PC-3 (cell line): ENCODE data around the gene BCAR1. TPM values are rescaled to one million over a fixed set of nuclear protein-coding genes. Genes with fewer than 3 reads are reported as not detected.
A peak's percentile ranks its signal among the peaks of the same experiment; 100 is the strongest.

Source experiments
- ATAC-seq: fragments of 200-7000 bp; cut with Tn5 transposase; 2 replicates; pipeline ENCODE4 v1.9.1; 2020; ENCODE audit warnings: mild to moderate bottlenecking, moderate library complexity
- BruUV-seq: library from RNA; stranded (reverse); fragments of 400-500 nt; replicated peaks from 2 replicates; lab custom pipeline; 2021; lab: Mats Ljungman, UMichigan
- CTCF ChIA-PET: fragments of 300-600 bp; sonication (Branson Sonifier 250); formaldehyde crosslinking; loops from one replicate; lab custom pipeline; 2022; ENCODE audit warnings: antibody characterized with exemption; lab: Charles Lee
- POLR2A ChIA-PET: fragments of 300-600 bp; sonication (Branson Sonifier 250); formaldehyde crosslinking; loops from one replicate; lab custom pipeline; 2022; ENCODE audit warnings: antibody characterized with exemption; ENCODE audit not compliant: unreplicated experiment; lab: Charles Lee
- DNase-seq: peaks from one replicate; pipeline ENCODE4 v3.0.0-alpha.2; 2015
- H2AFZ ChIP-seq: fragments of 300-600 bp; sonication (generic); 2 replicates; pipeline ENCODE4 v1.6.0; 2016; ENCODE audit warnings: antibody characterized with exemption, low read length
- H3F3A ChIP-seq: fragments of 300-600 bp; sonication (generic); one replicate; pipeline ENCODE4 v1.6.0; 2017; ENCODE audit warnings: antibody characterized with exemption, low read length, control low read depth, mild to moderate bottlenecking; ENCODE audit not compliant: unreplicated experiment
- H3K27ac ChIP-seq: fragments of 300-600 bp; sonication (generic); 2 replicates; pipeline ENCODE4 v1.5.1; 2016; ENCODE audit warnings: mild to moderate bottlenecking, low read length
- H3K27me3 ChIP-seq: fragments of 300-600 bp; sonication (generic); 2 replicates; pipeline ENCODE4 v1.6.1; 2016; ENCODE audit warnings: low read length, mixed read lengths
- H3K36me3 ChIP-seq: fragments of 300-600 bp; sonication (generic); 2 replicates; pipeline ENCODE4 v1.6.1; 2016; ENCODE audit warnings: low read depth, mixed run types, low read length, mixed read lengths
- H3K4me1 ChIP-seq: fragments of 300-600 bp; sonication (generic); 2 replicates; pipeline ENCODE4 v1.5.1; 2016; ENCODE audit warnings: low read length; ENCODE audit not compliant: insufficient read depth
- H3K4me2 ChIP-seq: fragments of 300-600 bp; sonication (generic); 2 replicates; pipeline ENCODE4 v1.6.0; 2016; ENCODE audit warnings: low read length
- H3K4me3 ChIP-seq: fragments of 300-600 bp; sonication (generic); 2 replicates; pipeline ENCODE4 v1.5.1; 2016; ENCODE audit warnings: mild to moderate bottlenecking, low read length, mixed read lengths
- H3K79me2 ChIP-seq: fragments of 300-600 bp; sonication (generic); 2 replicates; pipeline ENCODE4 v1.6.1; 2017; ENCODE audit warnings: low read length, mixed read lengths
- H3K9ac ChIP-seq: fragments of 300-600 bp; sonication (generic); 2 replicates; pipeline ENCODE4 v1.6.0; 2016; ENCODE audit warnings: mild to moderate bottlenecking, low read length
- H3K9me2 ChIP-seq: fragments of 300-600 bp; sonication (generic); replicated peaks from 2 replicates; pipeline ENCODE4 v1.6.1; 2016; ENCODE audit warnings: mixed run types, low read length, mixed read lengths
- H3K9me3 ChIP-seq: fragments of 300-600 bp; sonication (generic); 2 replicates; pipeline ENCODE4 v1.6.1; 2016; ENCODE audit warnings: low read length, mixed read lengths
- H4K20me1 ChIP-seq: fragments of 300-600 bp; sonication (generic); 2 replicates; pipeline ENCODE4 v1.6.1; 2016; ENCODE audit warnings: low read length, mixed read lengths
- EZH2 ChIP-seq: fragments of 300-600 bp; sonication (generic); IDR thresholded peaks from one replicate; pipeline ENCODE4 v1.6.1; 2017; ENCODE audit warnings: antibody characterized with exemption, mild to moderate bottlenecking, low read length; ENCODE audit not compliant: unreplicated experiment
- EZH2phosphoT487 ChIP-seq: fragments of 300-600 bp; sonication (generic); IDR thresholded peaks from 2 replicates; pipeline ENCODE4 v1.6.1; 2018; ENCODE audit warnings: mild to moderate bottlenecking, antibody characterized with exemption, low read length, borderline replicate concordance
- intact Hi-C: fragments of 100-400 bp; cut with micrococcal nuclease; formaldehyde crosslinking; loops from 2 replicates; pipeline ENCODE4 v1.9.0; 2023
- total RNA-seq: library from RNA; depleted of rRNA; stranded (reverse); fragments of >200 nt; gene quantifications from 2 replicates; pipeline ENCODE4 v1.2.3, GENCODE V29; 2014
- TF ChIP-seq, protein P1 (sequence below): fragments of 300-600 bp; sonication (generic); conservative IDR thresholded peaks from 2 replicates; pipeline ENCODE4 v1.5.1; 2017; ENCODE audit warnings: antibody characterized with exemption, low read depth, mild to moderate bottlenecking, low read length

BCAR1 gene
- total RNA-seq, 1 experiment from 2014 or later: 49.3 TPM

DNA sequence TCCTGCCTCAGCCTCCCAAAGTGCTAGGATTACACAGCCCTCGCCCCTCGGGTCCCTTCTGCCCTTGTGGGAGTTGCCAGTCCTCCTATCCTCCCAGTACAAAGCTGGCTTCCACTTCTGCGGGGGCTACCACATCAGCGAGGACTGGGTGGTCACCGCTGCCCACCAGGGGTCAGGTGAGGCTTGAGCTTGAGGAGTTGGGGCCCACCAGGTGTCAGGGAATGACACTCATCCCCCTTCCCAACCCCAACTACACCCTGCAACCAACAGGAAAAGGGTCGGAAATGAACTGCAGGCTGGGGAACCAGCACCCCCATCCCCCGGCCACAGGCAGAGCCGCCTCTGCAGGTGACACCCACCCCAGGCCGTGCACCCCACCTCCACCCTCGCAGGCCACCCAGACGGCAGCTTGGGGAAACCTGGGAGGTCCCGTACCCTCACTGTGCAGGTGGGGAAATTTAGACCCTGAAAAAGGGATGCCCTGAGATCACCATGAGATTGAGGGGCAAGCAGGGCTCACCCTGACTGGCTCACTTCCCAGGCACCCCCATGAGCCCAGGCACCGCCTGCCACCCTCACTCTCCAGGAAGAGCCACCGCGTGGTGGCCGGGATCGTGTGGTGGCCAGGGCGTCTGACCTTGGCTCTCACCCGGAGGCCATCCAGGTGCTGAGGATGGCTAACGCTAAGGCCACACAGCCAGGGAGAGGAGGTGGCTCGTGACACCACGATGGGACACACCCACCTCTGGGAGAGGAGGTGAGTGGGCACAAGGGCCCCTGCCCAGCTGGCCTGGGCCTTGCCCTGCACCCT lies 24.7 kb downstream of the BCAR1 start:
- H3K4me1 ChIP-seq: no peaks in the 10 kb centered on the region
- no peaks in the 10 kb centered on the region for H3K9me2 ChIP-seq
- no peaks in the 10 kb centered on the region for H3K9me3 ChIP-seq
- no peaks in the 10 kb centered on the region for H3K27me3 ChIP-seq
- ChIA-PET CTCF (no interaction called here), POLR2A (no interaction called here)
- H3F3A ChIP-seq: no peaks in the 10 kb centered on the region
- no peak overlapping the region for H3K4me3 ChIP-seq
- H3K27ac ChIP-seq: no peak overlapping the region
- ATAC-seq: peak; percentile 14; the same call in 1 of the 2 replicates
- TF ChIP-seq, protein P1, sequence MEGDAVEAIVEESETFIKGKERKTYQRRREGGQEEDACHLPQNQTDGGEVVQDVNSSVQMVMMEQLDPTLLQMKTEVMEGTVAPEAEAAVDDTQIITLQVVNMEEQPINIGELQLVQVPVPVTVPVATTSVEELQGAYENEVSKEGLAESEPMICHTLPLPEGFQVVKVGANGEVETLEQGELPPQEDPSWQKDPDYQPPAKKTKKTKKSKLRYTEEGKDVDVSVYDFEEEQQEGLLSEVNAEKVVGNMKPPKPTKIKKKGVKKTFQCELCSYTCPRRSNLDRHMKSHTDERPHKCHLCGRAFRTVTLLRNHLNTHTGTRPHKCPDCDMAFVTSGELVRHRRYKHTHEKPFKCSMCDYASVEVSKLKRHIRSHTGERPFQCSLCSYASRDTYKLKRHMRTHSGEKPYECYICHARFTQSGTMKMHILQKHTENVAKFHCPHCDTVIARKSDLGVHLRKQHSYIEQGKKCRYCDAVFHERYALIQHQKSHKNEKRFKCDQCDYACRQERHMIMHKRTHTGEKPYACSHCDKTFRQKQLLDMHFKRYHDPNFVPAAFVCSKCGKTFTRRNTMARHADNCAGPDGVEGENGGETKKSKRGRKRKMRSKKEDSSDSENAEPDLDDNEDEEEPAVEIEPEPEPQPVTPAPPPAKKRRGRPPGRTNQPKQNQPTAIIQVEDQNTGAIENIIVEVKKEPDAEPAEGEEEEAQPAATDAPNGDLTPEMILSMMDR: no peak
- TF ChIP-seq EZH2phosphoT487 (no peak), EZH2 (no peak)
- H2AFZ ChIP-seq: no peak overlapping the region
- no peaks in the 10 kb centered on the region for H3K79me2 ChIP-seq
- H3K36me3 ChIP-seq: peaks cover 8% of the 10 kb centered on the region
- H3K9ac ChIP-seq: no peak overlapping the region
- intact Hi-C loops: no loop called here
- no peak overlapping the region for H3K4me2 ChIP-seq
- H4K20me1 ChIP-seq: no peaks in the 10 kb centered on the region
- BruUV-seq: no TSS peak
- no peak for DNase-seq

DNA sequence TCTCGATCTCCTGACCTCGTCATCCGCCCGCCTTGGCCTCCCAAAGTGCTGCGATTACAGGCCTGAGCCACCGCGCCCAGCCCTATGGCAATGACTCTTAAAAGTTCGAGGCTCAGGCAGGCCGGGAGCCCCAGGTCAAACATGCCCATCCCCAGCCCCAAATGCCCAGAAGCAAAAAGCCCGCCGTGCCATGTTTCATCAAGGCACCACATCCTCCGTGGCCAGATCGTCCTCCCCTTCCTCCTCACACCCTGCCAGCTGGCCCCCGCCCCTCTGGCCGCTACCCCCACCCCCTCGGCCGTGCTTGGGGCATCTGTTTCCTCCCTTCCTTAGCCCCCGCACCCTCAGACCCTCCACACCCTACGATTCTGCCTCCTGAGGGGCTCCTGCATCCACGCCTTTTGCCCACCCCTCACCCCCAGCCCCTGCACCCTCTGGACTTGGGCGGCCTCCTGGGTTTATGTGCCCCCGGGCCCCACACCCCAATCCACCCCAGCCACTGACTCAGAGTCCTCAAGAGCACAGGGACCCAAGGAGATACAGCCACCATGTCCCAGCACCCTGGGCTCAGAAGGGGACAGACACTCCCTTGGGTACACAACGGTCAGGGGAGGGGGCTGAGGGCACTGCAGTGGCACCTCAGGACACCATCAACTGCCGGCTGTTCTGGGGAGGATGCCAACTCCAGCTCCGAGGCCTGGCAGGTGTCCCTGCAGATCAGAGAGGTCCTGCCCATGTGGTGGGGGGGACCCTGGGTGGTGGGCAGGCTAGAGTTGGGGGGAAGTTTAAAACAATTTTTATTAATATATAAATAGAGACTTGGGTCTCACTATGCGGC lies 25.5 kb downstream of the BCAR1 start:
- TF ChIP-seq, protein P1: no peak
- TF ChIP-seq EZH2phosphoT487: no peak
- no peak for TF ChIP-seq EZH2
- intact Hi-C loops: no loop called here
- Histone ChIP-seq H3K9ac (no peak overlapping the region), H3K4me2 (no peak overlapping the region), H2AFZ (no peak overlapping the region), H3K9me2 (no peaks in the 10 kb centered on the region), H3K27ac (no peak overlapping the region), H3K27me3 (no peaks in the 10 kb centered on the region), H4K20me1 (no peaks in the 10 kb centered on the region), H3K4me1 (no peaks in the 10 kb centered on the region), H3K4me3 (no peak overlapping the region), H3K36me3 (peaks cover 8% of the 10 kb centered on the region), H3K9me3 (no peaks in the 10 kb centered on the region), H3F3A (no peaks in the 10 kb centered on the region), H3K79me2 (no peaks in the 10 kb centered on the region)
- BruUV-seq: no TSS peak
- DNase-seq (no peak), ATAC-seq (no peak)
- POLR2A ChIA-PET: no interaction called here
- CTCF ChIA-PET: no interaction called here
